ENCODE results near the gene FMN2.

Gene FMN2

DNA sequence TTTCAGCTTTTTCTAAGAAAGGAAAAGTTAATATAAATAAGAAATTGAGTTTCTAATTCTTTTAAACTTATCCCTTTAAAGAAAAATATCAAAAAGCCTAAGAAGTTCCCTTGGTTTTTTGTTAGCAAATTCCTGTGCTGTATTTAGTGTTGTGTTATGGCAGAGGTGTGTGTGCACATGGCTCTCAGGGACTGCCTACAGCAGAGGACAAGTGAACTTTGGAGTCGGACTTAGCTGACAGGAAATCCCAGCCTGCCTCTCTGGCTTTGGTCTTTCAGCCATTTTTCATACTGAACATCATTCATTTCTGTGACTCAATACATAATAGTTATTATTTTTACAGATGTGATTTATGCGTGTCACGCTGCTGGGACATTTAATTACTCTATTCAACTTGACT is 149.6 kb downstream of the FMN2 start:
- no peak for DNase-seq (ENCODE audit: low read depth)
- TF ChIP-seq, protein P1, sequence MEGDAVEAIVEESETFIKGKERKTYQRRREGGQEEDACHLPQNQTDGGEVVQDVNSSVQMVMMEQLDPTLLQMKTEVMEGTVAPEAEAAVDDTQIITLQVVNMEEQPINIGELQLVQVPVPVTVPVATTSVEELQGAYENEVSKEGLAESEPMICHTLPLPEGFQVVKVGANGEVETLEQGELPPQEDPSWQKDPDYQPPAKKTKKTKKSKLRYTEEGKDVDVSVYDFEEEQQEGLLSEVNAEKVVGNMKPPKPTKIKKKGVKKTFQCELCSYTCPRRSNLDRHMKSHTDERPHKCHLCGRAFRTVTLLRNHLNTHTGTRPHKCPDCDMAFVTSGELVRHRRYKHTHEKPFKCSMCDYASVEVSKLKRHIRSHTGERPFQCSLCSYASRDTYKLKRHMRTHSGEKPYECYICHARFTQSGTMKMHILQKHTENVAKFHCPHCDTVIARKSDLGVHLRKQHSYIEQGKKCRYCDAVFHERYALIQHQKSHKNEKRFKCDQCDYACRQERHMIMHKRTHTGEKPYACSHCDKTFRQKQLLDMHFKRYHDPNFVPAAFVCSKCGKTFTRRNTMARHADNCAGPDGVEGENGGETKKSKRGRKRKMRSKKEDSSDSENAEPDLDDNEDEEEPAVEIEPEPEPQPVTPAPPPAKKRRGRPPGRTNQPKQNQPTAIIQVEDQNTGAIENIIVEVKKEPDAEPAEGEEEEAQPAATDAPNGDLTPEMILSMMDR (conservative IDR thresholded peaks at IDR 0.05; ENCODE audit: low read depth, low read length): no peak
- no peak overlapping the region for H3K4me3 ChIP-seq (ENCODE audit: low read depth, low read length)

DNA sequence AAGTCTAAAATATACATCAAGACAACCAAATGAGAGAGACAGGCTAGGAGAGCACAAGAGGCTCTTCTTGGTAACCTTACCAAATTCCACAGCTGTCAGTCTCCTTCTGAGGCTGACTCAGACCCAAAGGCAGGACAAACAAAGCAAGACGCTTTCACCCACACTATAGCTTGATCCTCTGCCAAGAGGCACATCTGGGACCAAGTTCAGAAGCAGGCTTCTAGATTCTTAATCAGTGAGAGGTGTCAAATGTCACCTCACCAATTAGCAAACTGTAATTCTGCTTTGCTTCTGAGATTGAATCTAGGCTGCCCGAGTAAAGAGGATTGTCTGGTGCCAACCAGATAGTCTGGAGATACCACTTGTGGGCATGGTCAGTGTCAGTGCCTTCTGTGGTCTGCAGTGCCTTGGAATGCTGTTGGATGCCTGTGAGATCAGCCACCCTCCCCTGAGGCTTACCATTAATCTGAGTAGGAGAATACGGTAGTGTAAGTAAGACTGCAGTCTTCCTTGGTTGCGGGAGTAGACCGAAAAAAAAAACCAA is 151.0 kb downstream of the FMN2 start:
- H3K4me3 ChIP-seq (ENCODE audit: low read depth, low read length): no peak overlapping the region
- TF ChIP-seq, protein P1 (conservative IDR thresholded peaks at IDR 0.05; ENCODE audit: low read depth, low read length): no peak
- peak; percentile 51 for DNase-seq (ENCODE audit: low read depth)

DNA sequence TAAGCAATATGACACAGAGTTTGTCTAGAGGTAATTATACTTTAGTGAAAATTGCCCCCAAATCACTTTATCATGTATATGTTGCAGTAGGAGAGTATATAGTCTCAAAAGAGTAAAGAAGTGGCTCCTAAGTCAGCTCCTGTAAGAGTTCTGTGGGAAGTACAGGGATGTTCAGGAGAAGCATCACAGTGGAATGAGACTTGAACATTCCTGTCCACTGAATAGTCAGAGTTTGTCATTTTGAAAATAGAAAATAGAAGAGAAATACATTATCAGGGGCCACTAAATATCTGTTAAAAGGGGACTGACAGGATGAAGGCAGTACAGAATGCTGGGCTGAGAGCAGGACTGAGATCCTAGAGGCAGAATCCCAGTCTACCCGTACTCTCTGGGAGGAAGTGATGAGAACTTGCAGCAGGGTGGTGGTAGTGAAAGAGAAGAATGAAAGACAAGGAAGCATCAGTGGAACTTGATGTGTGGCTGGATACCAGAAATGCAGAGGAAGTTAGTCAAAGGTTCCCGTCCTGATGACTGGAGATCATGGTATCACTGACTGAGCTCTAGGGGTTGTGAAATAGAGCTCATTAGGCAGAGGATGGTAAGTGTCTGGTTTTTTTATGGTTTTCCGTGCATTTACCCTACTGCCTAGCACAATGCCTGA is 153.4 kb downstream of the FMN2 start:
- DNase-seq (ENCODE audit: low read depth): peak; percentile 38
- TF ChIP-seq, protein P1 (conservative IDR thresholded peaks at IDR 0.05; ENCODE audit: low read depth, low read length): no peak
- no peak overlapping the region for H3K4me3 ChIP-seq (ENCODE audit: low read depth, low read length)

DNA sequence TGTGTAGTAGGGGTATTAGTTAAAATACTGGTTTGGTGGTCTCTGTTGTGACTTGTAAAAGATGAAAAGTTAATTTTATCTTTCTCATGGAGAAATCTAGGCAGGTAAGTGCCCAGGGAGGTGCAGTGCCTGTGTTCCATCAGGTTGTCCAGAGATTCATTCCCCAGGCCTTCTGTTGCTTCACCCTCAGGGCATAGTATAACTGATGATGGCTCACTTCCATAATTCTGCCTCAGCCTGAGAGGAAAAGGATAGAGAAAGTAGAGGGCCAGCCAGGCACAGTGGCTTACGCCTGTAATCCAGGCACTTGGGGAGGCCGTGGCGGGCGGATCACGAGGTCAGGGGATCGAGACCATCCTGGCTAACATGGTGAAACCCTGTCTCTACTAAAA is 153.9 kb downstream of the FMN2 start:
- no peak for DNase-seq (ENCODE audit: low read depth)
- TF ChIP-seq, protein P1 (conservative IDR thresholded peaks at IDR 0.05; ENCODE audit: low read depth, low read length): no peak
- H3K4me3 ChIP-seq (ENCODE audit: low read depth, low read length): no peak overlapping the region

DNA sequence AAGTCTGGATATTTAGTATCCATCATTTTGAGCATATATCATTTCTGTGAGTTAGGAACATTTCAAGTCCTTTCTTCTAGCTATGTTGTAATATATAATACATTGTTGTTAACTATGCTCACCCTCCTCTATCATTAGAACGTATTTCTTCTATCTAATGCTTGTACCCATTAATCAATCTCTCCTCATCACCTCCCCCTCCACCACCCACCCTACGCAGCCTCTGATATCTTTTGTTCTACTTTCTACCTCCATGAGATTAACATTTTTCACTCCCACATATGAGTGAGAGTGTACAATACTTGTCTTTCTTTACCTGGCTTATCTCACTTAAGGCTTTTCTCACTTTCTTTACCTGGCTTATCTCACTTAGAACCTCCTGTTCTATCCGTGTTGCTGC is 156.2 kb downstream of the FMN2 start:
- TF ChIP-seq, protein P1 (conservative IDR thresholded peaks at IDR 0.05; ENCODE audit: low read depth, low read length): no peak
- H3K4me3 ChIP-seq (ENCODE audit: low read depth, low read length): no peak overlapping the region
- DNase-seq (ENCODE audit: low read depth): no peak

DNA sequence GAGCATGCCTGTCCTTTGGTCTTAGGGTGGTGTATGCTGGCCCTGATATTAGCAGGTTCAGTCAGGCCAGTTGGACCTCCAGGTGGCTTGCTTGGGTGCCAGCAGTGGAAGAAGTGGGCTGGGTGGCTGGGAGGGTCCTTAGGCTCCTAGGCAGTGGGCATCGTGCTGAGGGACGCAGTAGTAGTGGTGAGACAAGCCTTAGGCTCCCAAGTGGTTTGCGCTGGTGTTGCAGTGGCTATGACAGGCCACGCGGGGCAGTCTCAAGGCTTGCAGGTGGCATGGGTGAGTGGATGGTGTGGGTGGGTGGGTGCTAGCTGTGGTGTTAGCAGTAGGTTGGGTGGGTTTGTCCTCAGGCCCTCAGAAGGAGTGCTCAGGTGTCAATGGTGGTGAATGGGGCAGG is 162.3 kb downstream of the FMN2 start:
- TF ChIP-seq, protein P1 (conservative IDR thresholded peaks at IDR 0.05; ENCODE audit: low read depth, low read length): no peak
- DNase-seq (ENCODE audit: low read depth): no peak
- H3K4me3 ChIP-seq (ENCODE audit: low read depth, low read length): no peak overlapping the region

DNA sequence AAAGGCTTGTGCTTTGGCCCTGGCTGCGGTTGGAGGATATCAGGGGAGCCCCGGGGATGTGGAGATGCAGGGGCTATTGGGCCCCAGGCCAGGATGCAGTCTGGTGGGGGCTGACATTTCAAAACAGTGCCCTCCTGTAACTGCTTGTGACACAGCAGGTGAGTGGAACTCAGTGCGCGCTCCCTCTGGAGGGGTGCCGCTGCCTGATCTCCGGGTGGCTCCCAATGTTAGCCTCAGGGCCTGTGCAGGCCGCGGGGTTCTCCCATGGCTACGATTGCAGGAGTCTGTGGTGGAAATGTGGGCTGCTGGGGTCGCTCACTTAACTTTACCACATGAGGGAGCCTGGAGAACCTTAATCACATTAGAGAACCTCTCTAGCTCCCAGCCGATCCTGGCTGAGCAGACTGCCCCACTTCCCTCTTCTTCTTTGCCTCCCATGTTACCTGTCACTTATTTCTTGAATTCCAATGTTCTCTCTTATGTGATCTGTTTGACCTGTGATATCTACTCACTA is 163.2 kb downstream of the FMN2 start:
- DNase-seq (ENCODE audit: low read depth): no peak
- TF ChIP-seq, protein P1 (conservative IDR thresholded peaks at IDR 0.05; ENCODE audit: low read depth, low read length): peak; percentile 23
- H3K4me3 ChIP-seq (ENCODE audit: low read depth, low read length): no peak overlapping the region

Measured in choroid plexus epithelial cell (primary cell).